Measurements from ENCODE around the gene OOSP4B.
"Not testable (repeated sequence)": the region's sequence is repeated elsewhere in the genome, so short reads cannot be mapped to it uniquely, and the experiment has no call there.

OOSP4B gene

DNA sequence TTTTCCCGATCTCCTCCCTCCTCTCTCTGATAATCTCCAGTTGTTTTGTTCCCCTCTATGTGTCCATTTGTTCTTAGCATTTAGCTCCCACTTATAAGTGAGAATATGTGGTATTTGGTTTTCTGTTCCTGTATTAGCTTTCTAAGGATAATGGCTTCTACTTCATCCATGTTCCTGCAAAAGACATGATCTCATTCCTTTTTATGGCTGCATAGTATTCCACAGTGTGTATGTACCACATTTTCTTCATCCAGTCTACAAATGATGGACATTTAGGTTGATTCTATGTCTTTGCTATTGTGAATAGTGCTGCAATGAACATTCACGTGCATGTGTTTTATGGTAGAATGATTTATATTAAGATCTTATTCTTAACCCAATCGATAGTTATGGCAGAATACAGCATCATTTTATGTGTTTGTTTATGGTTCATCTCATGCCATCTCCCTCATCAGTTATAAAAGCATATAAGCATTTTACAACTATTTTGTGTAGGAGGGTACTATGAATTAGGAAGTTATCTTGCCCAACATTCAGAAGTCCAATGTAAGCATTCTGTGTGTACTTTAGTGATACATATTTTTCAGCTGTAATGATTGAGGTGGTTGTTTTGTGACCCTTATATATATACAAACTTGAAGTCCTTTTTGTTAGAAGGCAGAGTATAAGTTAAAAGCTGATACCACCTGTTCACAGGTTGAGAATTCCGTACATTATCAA, 42.7 kb downstream of the OOSP4B start:
- DNase-seq: no peak

DNA sequence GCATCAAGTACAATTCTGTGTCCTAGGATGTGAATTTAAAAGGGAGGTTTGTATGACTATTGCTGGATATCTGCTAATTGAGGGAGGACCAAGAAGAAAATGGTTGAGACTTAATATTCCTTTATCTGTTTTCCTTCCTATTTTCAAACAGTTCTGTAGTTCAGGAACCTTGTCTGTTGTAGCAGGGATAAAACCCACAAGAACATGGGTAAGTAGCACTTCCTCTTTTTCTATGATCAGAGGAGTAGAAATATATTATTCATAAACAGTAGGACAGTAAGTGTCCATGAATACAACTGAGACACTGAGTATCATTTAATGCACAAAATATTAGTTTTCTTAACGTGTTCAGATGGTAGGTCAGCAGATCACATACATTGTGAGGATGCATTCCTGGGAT, 47.1 kb downstream of the OOSP4B start:
- no peak for DNase-seq

DNA sequence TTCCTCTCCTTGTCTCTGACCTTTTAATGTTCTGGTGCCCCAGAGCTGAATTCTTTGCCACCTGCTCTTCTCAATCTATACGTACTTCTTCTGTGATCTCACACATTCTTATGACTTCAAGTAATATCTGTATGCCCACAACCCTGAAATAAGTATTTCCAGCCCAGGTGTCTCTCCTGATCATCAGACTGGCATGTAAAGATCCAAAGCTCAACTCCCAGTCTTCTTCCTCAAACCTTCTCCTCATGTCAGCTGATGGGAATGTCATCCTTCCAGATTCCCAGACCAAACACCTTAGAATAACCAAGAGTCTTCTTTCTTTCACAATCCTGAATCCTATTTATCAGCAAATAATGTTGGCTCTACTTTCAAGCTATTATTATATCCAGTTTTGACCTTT, 48.8 kb downstream of the OOSP4B start:
- no peak for DNase-seq

DNA sequence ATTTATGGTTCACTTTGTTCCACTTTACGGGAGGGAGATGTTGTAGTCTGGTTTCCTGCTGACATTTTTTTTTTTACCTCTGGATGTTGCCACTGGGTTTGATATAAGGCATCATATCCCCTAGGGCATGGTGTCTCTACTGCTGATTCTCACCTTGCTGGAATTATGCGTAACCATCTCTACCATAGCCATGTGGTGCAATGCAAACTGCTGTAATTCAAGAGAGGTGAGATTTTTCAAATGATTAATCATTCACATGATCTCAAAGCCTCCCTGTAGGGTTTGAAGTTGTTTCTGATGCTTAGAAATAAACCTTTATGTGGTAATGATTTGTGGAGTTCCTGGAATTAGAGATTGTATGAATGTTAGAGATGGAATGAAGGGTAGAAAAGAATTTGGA, 52.5 kb downstream of the OOSP4B start:
- no peak for DNase-seq

DNA sequence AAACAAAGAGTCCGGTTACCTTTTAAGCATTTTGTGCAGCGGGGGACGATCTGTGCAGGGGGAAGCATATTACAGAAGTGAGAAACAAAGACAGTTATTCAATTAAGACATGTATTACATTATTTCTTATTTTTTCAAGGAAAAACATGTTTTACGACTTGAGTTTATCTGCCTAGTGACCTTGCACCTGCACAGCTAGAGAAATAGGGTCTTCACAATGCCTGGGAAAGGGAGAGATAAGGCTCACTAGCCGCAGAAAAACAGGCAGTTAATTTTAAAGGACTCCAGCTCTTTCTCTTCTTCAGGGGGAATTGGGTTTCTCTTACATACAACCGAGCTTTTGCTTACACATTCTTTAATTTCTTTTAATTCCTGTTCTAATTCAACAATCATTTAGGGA, 54.7 kb downstream of the OOSP4B start:
- DNase-seq: not testable (repeated sequence)

DNA sequence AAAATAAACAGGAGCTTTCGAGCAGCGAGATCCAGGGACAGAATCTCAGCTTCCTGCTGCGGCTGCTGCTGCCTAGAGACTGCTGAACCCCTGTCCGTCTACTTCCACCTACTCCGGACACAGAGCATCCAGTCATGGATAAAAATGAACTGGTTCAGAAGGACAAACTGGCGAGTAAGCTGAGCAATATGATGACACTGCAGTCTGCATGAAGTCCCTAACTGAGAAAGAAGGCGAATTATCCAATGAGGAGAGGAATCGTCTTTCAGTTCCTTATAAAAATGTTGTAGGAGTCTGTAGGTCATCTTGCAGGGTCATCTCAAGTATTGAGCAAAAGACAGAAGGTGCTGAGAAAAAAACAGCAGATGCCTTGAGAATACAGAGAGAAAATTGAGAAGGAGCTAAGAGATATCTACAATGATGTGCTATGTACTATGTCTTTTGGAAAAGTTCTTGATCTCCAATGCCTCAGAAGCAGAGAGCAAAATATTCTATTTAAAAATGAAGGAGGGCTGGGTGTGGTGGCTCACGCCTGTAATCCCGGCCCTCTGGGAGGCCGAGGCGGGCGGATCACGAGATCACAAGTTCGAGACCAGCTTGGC, 60.3 kb downstream of the OOSP4B start:
- DNase-seq: no peak

DNA sequence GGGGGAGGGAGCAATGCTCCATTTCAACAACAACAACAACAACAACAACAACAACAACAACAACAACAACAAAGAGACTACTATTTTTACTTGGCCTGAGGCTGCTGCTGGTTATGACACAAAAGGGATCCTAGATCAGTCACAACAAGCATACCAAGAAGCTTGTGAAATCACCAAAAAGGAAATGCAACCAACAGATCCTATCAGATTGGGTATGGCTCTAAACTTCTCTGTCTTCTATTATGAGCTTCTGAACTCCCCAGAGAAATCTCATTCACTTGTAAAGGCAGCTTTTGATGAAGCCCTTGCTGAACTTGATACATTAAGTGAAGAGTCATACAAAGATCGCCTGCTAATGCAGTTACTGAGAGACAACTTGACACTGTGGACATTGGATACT, 61.0 kb downstream of the OOSP4B start:
- DNase-seq: no peak

DNA sequence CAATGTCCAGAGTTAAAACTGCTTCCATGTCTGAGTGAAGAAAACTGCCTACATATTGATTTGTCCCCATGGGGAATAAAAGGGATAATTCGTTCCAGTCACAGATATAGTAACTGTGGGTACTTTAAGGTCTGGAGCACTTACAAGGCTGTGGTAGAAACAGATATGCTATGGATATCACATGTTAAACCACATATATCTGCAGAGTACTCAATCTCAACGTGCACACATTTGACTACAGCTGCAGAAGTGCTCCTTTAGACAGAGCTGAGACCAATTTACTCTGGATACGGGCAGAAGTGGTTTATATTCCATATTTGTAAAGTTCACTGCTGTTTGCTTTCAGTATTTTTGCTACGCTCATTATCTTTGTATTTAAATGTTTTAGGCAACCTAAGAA, 61.8 kb downstream of the OOSP4B start:
- no peak for DNase-seq

DNA sequence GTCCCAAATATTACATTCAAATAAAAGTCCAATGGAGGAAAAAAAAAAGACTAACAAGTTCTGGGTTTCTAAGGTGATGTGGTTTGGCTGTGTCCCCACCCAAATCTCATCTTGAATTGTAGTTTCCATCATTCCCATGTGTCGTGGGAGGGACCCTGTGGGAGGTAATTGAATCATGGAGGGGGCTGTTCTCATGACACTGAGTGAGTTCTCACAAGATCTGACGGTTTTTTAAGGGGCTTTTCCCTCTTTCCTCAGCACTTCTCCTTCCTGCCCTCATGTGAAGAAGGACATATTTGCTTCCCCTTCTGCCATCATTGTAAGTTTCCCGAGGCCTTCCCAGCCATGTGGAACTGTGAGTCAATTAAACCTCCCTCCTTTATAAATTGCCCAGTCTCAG, 63.6 kb downstream of the OOSP4B start:
- DNase-seq: no peak
